Measurements from ENCODE around the gene SLC9A9. TPM values are rescaled to one million over a fixed set of nuclear protein-coding genes. Genes with fewer than 3 reads are reported as not detected.

Gene SLC9A9
- polyA plus RNA-seq, 1 experiment: 2.4 TPM

DNA sequence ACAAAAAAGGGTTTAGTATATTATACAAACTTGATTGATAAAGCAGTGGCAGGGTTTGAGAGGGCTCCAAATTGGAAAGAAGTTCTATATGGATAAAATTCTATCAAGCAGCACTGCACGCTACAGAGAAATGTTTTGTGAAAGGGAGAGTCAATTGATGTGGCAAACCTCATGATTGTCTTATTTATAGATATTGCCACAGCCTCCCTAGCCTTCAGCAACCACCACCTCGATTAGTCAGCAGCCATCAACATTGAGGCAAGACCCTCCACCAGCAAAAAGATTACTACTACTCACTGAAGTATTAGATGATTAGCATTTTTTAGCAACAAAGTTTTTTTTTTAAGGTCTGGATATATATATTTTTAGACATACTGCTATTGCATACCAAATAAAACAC is 432.0 kb downstream of the SLC9A9 start:
- no peak for DNase-seq (ENCODE audit: low read depth)
- TF ChIP-seq, protein P1, sequence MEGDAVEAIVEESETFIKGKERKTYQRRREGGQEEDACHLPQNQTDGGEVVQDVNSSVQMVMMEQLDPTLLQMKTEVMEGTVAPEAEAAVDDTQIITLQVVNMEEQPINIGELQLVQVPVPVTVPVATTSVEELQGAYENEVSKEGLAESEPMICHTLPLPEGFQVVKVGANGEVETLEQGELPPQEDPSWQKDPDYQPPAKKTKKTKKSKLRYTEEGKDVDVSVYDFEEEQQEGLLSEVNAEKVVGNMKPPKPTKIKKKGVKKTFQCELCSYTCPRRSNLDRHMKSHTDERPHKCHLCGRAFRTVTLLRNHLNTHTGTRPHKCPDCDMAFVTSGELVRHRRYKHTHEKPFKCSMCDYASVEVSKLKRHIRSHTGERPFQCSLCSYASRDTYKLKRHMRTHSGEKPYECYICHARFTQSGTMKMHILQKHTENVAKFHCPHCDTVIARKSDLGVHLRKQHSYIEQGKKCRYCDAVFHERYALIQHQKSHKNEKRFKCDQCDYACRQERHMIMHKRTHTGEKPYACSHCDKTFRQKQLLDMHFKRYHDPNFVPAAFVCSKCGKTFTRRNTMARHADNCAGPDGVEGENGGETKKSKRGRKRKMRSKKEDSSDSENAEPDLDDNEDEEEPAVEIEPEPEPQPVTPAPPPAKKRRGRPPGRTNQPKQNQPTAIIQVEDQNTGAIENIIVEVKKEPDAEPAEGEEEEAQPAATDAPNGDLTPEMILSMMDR (IDR thresholded peaks at IDR 0.05; ENCODE audit: insufficient read depth, low read depth, low read length): no peak
- ChIA-PET POLR2A (no interaction called here), CTCF (no interaction called here)
- H3K4me3 ChIP-seq (ENCODE audit: low read depth, low read length): no peak overlapping the region
- H3K36me3 ChIP-seq (ENCODE audit: control insufficient read depth, insufficient read depth, low read length): no peaks in the 10 kb centered on the region
- H3K27me3 ChIP-seq (ENCODE audit: control insufficient read depth, insufficient read depth, low read length): no peaks in the 10 kb centered on the region

GRCh38 chr3:143414571-143415253 is 433.6 kb downstream of the SLC9A9 start:
- CTCF ChIA-PET: no interaction called here
- H3K36me3 ChIP-seq (ENCODE audit: control insufficient read depth, insufficient read depth, low read length): no peaks in the 10 kb centered on the region
- POLR2A ChIA-PET: no interaction called here
- DNase-seq (ENCODE audit: low read depth): no peak
- no peak overlapping the region for H3K4me3 ChIP-seq (ENCODE audit: low read depth, low read length)
- H3K27me3 ChIP-seq (ENCODE audit: control insufficient read depth, insufficient read depth, low read length): no peaks in the 10 kb centered on the region
- TF ChIP-seq, protein P1 (IDR thresholded peaks at IDR 0.05; ENCODE audit: insufficient read depth, low read depth, low read length): no peak

DNA sequence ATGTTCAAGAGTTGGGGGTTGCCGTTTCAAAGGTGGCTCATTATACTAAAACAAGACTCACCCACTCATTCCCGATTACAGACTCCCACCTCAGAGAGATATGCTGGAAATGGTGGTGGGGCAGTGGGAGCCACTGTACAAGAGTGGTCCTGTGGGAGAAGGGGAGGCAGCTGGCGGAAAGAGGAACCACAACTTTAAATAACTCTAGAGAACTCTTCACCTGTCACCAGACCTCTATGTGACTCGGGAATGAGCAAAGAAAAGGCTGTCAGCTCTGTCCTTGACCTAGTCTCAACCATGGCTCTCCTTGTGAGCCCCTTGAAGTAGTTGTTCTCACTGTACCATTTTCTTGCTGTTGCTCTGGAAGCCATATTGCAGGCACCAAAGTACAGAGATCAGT is 434.9 kb downstream of the SLC9A9 start:
- DNase-seq (ENCODE audit: low read depth): no peak
- H3K27me3 ChIP-seq (ENCODE audit: control insufficient read depth, insufficient read depth, low read length): no peaks in the 10 kb centered on the region
- no peak overlapping the region for H3K4me3 ChIP-seq (ENCODE audit: low read depth, low read length)
- TF ChIP-seq, protein P1 (IDR thresholded peaks at IDR 0.05; ENCODE audit: insufficient read depth, low read depth, low read length): no peak
- CTCF ChIA-PET: interaction anchor here (1.5 kb wide), 1 partner anchor 301 kb away, joined by 3 read pairs; no protein-coding TSS in a partner anchor
- POLR2A ChIA-PET: no interaction called here
- H3K36me3 ChIP-seq (ENCODE audit: control insufficient read depth, insufficient read depth, low read length): no peaks in the 10 kb centered on the region

- ChIA-PET CTCF (interaction anchor here (0.8 kb wide), 1 partner anchor 12 kb away, joined by 3 read pairs; no protein-coding TSS in a partner anchor), POLR2A (no interaction called here)
- H3K36me3 ChIP-seq (ENCODE audit: control insufficient read depth, insufficient read depth, low read length): no peaks in the 10 kb centered on the region
- H3K27me3 ChIP-seq (ENCODE audit: control insufficient read depth, insufficient read depth, low read length): no peaks in the 10 kb centered on the region
- DNase-seq (ENCODE audit: low read depth): no peak
- TF ChIP-seq, protein P1 (IDR thresholded peaks at IDR 0.05; ENCODE audit: insufficient read depth, low read depth, low read length): no peak
- no peak overlapping the region for H3K4me3 ChIP-seq (ENCODE audit: low read depth, low read length)
Observed at GRCh38 chr3:143412084-143412483, 436.2 kb downstream of the SLC9A9 start.

- no peak for DNase-seq (ENCODE audit: low read depth)
- no peaks in the 10 kb centered on the region for H3K27me3 ChIP-seq (ENCODE audit: control insufficient read depth, insufficient read depth, low read length)
- H3K4me3 ChIP-seq (ENCODE audit: low read depth, low read length): no peak overlapping the region
- TF ChIP-seq, protein P1 (IDR thresholded peaks at IDR 0.05; ENCODE audit: insufficient read depth, low read depth, low read length): no peak
- POLR2A ChIA-PET: no interaction called here
- CTCF ChIA-PET: no interaction called here
- H3K36me3 ChIP-seq (ENCODE audit: control insufficient read depth, insufficient read depth, low read length): no peaks in the 10 kb centered on the region
Observed at GRCh38 chr3:143410259-143410658, 438.0 kb downstream of the SLC9A9 start.
